Midbrain (tissue), 1 donor: Measurements from ENCODE around the gene KLHL29.

Experiments
- DNase-seq: peaks from one replicate; lab custom pipeline; 2025; lab: John Stamatoyannopoulos, UW

The KLHL29 gene

DNA sequence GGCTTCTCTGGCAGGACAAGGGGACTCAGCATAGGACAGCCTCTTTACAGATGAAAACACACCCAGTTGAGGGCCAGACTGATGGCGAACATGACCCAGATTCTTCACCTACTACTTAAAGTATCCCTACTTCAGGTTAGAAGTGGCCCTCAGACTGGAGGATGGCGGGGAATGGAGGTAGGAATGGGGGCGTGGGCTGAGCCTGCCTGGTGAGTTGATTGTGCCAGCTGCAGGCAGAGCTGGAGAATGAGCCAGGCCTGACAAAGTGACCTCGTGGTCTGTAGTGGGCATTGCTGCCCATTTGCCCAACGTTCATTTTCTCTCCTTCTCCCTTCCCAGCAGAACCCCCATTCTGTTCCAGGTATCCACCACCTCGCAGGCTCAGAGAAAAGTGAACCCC lies 186.1 kb downstream of the KLHL29 start:
- DNase-seq, result no peak

DNA sequence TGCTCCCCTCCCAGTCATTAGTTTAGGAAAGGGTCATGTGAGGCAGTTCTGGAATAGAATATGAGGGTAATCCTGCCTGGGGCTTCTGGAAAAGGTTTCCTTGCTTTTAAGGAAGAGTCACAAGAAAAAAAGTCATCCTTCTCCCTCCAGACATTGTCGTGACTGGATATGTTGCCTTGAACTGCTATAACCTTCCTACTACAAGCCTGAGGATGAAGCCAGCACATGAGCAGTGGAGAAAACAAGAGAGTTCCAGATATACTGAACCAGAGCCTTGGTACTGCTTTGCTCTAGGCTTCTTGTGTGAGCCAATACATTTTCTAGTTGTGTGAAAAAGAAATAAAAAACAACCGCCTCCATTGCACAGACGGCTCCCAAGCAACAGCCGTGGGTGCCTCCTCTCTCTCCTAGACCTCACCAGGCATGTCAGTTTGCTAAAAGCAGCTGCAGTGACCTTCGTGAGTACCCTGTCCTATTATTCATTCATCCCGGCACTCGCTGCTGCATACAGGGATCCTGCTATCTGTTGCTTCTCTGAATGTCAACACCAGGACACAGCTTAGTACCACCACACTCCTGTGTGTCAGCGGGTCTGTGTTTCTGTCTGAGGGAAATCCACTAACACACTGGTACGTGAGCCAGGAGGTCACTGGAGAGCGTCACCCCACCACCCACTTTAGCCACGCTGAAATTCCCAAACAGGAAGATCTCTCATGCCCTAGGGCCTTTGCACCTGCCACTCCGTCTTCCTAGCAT lies 186.7 kb downstream of the KLHL29 start:
- no peak for DNase-seq

DNA sequence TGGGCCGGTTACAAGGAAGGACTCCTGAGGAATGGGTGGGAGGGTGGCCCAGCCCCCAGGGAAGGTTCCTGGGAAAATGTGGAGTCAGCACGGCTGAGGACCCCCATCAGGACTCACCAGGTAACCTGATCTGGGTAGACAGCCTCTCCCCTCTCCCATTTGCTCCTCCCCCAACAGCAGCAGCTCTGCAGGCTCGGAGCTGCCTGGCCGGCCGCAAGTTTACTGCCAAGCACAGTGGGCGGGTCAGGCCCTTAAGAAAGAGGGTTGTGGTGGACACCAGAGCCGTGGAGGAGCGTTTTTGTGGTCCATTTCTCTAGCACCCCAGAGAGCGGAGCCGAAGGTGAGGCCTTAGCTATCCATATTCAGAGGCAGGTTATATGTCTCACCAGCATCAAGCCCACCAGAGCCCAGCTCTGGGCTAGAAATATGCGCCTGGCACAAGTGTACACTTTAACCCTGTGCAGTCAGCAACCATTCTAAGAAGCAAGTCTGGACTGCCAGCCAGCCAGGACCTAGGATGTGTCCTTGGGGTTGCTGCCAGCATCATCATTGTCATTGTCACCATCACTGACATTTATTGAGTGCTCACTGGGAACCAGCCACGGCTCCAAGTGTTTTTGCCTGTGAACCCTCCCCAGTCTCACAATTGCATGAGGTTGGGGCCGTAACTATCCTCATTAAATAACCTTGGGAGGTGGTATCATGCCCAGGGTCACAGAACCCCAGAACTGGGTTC lies 190.1 kb downstream of the KLHL29 start:
- DNase-seq, result no peak

DNA sequence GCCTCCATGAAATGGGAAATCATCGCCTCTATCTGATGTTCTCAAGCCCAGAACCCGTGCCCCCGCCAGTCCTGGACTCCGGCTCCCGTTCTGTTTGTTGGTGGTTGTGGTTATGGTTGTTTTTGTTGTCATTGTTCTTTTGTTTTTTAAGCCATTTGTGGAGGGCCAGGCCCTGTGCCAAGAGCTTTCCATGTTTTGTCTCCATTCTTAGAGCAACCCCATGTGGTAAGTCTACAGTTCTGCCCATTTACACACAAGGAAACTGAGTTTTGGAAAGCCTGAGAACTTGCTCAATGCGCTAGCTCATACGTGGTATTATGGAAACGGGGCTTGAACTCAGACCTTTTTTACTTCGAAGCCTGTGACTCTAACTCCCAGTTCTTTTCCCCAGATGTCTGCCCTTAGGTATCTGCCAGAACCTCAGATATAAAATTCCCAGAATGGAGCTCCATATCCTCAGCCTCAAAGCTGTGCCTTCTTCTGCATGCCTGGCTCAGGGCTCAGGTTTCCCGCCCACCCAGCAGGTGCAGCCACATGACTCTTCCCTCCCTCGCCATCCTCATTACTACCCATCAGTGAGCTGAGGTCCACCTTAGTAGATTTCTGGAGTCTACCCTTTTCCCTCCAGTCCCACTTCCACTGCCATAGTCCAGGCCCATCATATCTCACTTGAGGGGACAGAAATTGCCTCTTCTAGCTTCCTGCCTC lies 194.1 kb downstream of the KLHL29 start:
- DNase-seq, result peak; percentile 36

DNA sequence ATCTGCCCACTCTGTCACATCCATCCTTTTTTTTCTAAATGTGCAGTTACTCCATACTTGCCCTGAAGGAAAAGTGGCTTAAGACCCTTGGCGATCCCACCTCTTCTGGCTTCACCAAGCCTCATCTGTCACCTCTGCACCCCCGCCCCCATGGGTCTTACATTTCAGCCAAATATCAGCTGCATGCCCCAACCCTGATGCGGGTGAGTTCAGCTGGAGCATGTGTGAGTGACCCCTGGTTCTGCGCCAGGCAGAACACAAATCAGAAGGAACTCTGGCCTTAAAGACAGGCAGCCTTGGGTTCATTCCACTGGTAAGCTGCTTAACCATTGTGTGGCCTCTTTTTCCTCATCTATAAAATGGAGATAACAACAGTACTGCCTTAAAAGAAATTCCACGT lies 194.7 kb downstream of the KLHL29 start:
- DNase-seq, result no peak

DNA sequence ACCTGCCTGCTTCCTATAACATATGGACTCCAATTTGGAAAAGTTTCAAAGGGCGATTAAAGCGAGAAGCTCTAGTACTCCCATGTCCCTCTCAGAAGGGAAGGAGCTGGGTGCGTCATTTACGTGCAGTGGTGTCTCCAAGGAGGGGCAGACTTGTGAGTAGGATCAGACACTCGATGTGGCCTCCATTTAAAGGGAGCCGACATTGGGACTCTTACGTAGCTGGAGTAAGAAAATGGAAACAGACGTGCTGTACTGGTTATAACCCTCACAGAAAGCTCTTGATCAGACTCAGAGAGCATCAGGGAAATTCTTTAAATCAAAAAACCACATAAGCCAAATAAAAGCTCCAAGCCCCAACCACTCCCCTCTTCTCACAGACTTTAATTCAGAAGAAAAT lies 198.5 kb downstream of the KLHL29 start:
- no peak for DNase-seq

DNA sequence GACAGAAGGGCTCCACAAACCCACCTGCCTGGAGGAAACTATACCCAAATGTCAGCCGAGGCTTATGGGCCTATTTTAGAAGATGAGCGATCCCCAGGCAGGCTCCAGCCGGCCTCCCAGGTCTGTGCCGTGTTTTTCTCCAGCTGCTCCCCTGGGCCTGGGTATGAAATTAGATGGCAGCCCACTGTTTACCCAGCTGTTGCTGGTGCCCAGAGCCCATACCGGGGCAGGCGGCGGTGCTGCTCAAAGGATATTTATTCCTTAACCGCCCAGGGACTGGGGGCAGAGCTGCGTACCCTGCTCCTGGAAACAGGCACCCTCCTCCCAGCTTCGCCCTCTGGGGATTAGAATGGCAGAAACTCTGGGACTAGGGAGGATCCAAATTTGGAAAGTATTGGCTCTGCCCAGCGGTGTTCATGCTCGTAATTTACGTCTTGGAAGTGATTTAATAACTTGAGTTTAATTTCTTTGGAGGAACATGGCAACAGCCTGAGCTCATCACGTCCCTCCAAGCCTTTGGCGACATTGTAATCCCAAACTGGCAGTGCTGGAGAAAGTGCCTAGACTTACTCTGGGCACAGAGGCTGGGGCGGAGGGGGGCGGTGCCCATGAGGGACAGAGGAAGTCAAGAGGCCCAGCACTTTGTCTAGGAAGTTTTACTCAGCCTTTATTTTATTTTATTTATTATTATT lies 199.2 kb downstream of the KLHL29 start:
- DNase-seq, result no peak

DNA sequence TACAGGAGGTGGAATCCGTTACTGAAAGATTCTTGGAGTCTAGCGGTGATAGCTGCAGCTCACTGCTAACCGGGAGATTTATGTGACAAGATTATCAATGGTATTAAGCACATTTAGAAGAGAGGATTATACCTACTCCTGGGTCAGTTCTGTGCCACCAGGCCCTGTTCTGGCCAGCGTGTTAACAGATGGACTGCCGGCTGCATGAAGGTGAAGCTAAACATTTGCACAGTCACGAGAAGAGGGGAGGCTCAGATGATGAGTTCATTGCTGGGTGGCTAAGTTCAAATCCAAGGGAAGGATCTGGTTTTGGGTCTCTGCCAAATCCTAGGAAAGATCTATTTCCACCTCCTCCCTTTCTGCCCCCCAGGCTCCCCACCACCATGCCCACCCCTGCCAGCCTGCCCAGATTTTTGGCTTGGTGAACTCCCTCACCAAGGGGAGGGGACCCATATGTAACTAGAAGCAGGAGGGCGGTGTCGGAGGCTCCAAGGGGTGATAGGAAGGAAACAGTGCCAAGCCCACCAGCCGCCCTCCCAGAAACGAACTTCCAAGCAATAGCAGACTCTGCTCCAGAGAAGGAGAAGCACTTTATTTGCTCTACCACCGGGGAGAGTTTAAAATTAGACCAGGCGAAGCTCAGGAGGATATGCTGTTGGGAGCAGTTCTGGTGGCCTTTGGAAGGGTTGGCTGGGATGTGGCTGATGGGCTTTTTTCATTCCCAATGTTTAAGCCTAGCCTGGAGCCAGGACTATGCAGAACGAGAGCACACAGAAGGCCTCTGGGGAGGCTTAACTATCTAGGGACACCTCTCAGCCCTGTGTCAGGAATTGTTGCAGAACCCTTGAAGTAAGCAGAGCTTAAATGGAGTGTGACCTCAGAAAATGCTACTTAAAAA lies 200.5 kb downstream of the KLHL29 start:
- DNase-seq, result no peak

DNA sequence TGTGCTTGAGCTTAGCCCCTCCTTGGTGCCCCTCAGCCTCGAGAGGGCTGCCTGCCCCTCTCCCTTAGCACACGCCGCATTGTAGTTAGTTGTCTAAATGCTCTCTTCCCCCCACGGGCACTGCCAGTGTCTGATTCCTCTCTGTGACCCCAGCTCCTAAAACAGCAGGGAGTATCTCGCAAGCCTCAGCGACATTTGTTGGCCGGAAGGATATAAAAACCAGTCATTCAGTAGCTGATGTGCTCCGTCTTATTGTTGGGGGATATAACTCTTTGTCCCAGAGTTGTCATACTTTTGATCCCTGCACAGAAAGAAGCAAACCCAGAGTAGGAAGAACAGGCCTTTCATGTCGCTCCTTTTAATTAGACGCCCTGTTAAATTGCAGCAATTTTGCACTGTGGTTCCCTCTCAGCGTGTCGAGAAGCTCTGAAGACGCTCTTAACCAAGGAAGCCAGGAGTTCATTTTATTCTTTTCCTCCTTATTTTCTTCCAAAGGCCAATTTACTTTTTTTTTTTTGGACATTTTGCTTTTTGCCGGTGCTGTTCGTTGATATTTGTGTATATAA lies 201.8 kb downstream of the KLHL29 start:
- no peak for DNase-seq

DNA sequence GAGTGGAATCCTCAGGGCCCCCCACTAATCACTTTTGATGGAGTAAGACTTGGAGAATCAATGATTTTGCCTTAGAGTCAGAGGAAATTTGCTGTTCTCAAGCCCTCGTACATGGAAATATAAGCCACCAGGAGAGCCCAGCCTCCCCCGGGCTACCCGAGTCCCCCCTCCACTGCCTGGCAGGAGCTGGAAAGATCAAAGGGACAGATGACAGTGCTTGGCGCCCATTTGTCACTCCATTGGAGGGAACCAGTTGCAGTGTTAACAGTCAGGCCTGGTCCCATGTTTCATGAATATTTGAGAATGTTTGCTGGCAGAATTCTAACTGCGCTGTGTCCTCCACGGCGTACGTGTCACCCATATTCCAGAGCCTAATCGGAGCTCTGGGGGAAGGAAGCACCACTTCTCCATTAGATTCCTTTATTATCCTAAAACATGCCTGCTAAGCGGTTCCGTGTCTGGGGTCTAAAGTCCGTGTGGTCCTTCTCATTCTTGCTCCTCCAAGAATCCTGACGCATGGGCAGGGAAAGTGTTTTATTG lies 202.4 kb downstream of the KLHL29 start:
- no peak for DNase-seq

DNA sequence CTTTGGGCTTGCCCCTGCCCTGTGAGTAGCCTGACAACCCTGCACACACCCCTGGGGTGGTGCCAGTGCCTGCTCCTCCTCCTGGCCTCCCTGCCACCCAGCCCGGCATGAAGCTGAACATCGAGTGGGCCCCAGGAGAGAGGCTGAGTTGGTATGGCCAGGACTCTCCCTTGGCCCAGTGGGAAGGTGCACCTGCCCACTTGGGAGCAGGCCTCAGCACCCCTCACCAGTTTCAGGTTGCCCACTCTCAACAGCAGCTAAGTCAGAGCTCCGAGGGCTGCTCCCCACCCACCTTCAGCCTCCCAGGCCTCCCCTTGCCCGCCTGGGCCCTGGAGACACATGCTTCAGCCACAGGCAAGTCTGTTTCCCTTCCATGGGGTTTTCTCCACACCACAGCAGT lies 203.1 kb downstream of the KLHL29 start:
- no peak for DNase-seq

DNA sequence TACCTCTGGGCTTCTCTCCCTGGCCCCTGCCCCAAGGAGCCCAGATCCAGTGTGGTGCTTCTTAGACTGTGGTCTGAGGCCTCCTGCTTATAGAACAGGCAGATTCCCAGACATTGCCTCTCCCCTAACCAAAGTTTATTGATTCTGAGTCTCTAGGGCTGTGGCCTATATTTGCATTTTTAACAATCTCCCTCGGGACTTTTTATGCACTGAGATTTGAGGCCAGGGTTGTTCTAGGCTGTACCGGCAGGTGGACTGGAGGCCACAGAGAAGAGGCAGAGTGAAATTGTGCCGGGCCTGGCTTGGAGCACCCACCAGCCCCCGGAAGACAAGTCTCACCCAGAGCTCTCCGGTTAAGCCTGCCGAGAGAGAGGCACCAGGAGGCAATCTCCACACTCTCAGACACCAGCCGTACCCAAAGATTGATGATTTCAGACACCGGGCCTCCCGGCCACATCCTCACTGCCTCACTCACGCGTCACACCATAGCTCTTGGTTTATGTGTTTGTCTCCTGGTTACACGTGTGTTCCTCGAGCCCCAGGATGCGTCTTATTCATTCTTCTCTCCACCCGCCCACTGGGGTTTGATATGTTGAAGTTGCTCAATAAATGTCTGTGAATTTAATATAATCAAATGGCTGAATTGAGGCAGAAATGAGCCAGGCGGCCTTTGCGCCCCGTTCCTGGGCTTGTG lies 203.7 kb downstream of the KLHL29 start:
- DNase-seq, result no peak

DNA sequence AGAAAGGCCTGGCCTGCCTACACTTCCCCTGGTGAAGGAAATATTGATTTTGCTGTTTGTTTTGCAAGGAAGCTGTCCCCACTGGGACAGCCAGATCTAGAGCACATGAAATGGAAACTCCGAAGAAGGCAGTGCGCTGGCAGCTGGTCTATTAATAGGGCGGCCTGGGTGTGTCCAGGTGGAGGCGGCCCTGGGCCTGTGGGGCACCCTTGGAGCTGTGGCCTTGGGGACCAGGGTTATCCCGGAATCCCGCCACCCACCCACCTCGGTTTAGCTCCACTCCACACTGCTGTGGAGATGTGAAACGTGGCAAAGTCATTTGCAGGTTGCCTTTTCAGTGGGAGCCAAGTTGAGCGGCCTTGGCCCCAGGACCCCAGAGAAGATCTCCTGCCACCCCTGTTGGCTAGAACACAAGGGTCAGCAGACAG lies 204.3 kb downstream of the KLHL29 start:
- no peak for DNase-seq

DNA sequence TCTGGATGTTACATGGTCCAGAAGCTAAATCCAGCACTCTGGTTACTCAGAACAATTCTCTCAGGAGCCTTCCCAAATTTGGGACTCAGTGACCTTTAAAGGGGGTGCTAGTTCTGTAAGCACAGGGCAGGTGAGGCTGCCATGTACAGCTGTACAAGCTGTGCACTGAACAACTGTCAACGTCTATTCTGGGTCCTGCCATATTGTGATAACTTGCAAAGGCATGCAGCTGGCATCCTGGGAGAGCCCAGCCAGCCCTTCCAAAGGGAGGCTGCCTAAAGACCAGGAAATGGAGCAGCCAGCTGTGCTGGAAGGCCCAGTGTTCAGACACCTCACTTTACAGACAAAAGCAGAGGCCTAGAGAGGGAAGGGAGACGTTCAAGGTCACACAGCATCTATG lies 204.8 kb downstream of the KLHL29 start:
- DNase-seq, result no peak

DNA sequence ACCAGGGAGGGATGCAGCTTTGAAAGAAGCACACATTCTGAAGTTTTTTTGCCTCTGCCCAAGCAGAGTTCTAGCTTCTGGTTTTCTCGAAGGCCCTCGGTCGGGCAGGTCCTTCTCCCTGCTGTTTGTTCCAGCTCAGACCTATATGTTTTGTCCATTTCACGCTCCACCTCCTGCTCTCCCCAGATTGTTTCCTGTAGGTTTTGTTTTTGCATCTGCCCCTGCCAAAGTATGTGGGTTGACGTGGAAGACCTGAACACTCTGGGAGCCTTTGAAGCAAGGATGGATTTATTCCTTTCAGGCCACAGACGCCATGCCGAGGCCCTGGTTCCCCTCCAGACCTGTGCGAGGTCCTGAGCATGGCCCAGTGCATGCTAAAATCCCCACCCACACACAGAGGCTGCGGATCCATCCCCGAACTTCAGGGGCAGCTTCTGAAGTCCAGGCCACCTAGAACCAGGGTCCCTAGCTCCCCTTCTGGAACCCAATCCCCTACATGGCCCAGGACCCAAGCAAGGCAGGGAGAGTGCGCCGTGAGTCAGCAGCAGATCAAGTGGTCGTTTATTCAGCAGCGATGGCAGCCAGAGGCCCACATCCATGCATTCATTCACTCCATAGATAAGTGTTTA lies 205.4 kb downstream of the KLHL29 start:
- DNase-seq, result no peak

DNA sequence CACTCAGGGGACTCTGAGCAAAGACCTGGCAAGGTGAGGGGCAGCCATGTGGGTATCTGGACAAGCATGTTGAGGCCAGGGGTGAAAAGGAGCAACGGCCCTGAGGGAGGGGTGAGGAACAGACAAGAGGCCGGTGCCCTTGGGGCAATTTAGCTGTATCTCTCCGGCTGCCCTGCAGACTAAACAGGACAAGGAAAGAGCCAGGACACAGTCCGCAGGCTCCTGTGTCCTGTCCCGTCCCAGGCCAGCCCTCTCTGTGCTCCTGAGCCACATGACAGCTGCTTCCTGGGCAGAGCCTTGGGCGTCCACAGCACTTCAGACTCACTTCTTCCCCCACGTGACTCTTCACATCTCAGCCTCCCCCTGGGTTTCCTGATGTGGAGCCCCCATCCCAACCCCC lies 206.1 kb downstream of the KLHL29 start:
- DNase-seq, result no peak

DNA sequence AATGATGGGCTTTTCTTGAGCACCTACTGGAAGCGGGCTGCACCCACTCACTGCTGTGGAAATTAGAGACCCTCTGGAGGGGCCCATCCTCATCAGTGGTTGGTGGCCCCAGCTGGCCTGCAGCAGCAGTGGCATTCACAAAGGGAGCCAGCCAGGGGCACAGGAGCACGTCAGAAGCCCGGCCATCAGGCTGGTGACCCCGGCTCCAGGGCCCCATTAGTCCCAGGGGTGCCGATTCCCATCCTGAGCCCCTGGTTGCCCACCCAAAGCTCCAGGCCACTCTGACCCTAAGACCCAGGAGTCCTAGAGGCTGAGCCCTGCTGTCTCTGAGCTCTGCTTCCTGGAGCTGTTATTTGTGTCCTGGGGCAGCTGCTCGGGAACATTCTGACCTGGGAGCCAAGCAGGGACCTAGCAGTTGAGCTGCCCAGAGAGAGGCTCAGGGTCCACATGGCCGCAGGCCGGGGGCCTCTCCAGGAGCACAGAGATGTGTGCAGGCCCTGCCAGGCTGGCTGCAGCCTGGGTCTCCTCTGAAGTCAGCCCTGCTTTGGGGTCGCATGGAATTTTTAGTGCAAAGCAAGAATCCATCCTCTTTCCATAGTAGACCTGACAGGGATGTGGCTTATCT lies 207.2 kb downstream of the KLHL29 start:
- DNase-seq, result no peak

DNA sequence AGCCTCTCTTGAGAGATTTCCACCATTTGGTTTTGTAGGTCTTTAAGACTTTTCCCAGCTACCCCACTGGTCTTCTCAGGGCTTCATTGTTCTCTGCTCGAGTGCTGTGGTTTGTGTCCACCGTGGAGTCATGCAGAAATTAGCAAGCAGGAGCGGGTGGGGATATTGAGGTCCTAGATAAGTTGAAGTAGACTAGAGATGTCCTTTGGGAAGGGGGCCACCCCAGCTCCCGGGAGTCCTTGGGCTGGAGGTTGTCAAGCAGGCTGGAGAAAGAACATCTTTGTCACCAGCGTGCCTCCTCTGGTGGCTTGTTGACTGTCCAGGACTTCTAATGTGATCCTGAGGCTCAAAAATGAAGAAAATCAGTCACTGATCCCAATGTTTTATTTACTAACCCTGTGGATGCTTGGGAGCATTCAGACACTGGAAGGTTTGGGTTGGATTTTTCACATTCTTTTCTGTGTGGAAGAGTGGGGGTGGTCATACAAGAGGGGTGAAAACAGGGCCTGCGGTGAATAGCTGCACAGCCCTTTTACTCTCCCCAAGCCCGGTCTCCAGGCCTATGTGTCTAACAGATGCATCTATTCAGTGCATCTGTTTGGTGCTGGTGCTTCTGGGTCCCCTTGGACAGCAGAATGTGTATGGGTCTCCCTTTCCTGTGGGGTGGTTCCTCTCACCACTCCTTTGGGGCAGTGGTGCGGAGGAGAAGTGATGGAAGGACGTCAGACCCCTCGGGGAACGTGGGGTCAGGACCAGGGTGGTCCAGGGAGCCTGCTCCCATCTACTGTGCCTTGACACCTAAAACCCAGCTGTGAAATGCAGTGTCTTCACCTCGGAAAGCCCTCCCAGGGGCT lies 208.1 kb downstream of the KLHL29 start:
- no peak for DNase-seq
